OCI-LY3 (cell line): ENCODE data around the gene SCAF1.

Source experiments
- H2AFZ ChIP-seq: fragments of 200-600, 300-600 bp; shearing (Covaris generic); 2 replicates; pipeline ENCODE4 v1.6.0; 2014; ENCODE audit warnings: antibody characterized with exemption, low read depth, low read length
- H3K27ac ChIP-seq: fragments of 200-600, 300-600 bp; sonication (generic); 2 replicates; pipeline ENCODE4 v1.5.1; 2014; ENCODE audit warnings: mild to moderate bottlenecking, low read length, moderate library complexity, mixed read lengths
- H3K27me3 ChIP-seq: fragments of 200-600, 300-600 bp; sonication (generic); 2 replicates; pipeline ENCODE4 v1.6.1; 2014; ENCODE audit warnings: low read depth, low read length, mixed read lengths
- H3K36me3 ChIP-seq: fragments of 200-600, 300-600 bp; sonication (generic); replicated peaks from 2 replicates; pipeline ENCODE3; 2014; ENCODE audit warnings: low read depth, low read length, mixed read lengths
- H3K4me1 ChIP-seq: fragments of 300-600, 200-600 bp; sonication (generic); 2 replicates; pipeline ENCODE4 v1.6.1; 2014; ENCODE audit warnings: low read length, mixed read lengths
- H3K4me2 ChIP-seq: fragments of 200-600, 300-600 bp; sonication (generic); 2 replicates; pipeline ENCODE4 v1.6.1; 2014; ENCODE audit warnings: low read length, mixed read lengths
- H3K4me3 ChIP-seq: fragments of 300-600, 200-600 bp; sonication (generic); 2 replicates; pipeline ENCODE4 v1.5.1; 2014; ENCODE audit warnings: antibody characterized with exemption, mild to moderate bottlenecking, low read length, moderate library complexity
- H3K79me2 ChIP-seq: fragments of 300-600, 200-600 bp; shearing (Covaris generic); 2 replicates; pipeline ENCODE4 v1.6.1; 2014; ENCODE audit warnings: mild to moderate bottlenecking, low read length, mixed read lengths
- H3K9ac ChIP-seq: fragments of 300-600, 200-600 bp; shearing (Covaris generic); 2 replicates; pipeline ENCODE4 v1.6.0; 2014; ENCODE audit warnings: mild to moderate bottlenecking, low read length, moderate library complexity
- H3K9me3 ChIP-seq: fragments of 200-600, 300-600 bp; shearing (Covaris generic); 2 replicates; pipeline ENCODE4 v1.6.1; 2014; ENCODE audit warnings: low read length, mixed read lengths; ENCODE audit not compliant: insufficient read depth
- H4K20me1 ChIP-seq: fragments of 200-600, 300-600 bp; sonication (generic); 2 replicates; pipeline ENCODE4 v1.6.1; 2016; ENCODE audit warnings: low read length, mixed read lengths; ENCODE audit not compliant: insufficient read depth
- CTCF ChIP-seq: fragments of 200-600, 300-600 bp; sonication (generic); IDR thresholded peaks from 2 replicates; pipeline ENCODE4 v1.5.1; 2014; ENCODE audit warnings: antibody characterized with exemption, low read length, low read depth
- EZH2phosphoT487 ChIP-seq: fragments of 200-600 bp; shearing (Covaris generic); IDR thresholded peaks from 2 replicates; pipeline ENCODE4 v1.6.1; 2018; ENCODE audit warnings: antibody characterized with exemption, mixed run types, low read depth

The SCAF1 gene

GRCh38 chr19:49656456-49657109 is 14.6 kb downstream of the SCAF1 start:
- no peak for TF ChIP-seq CTCF
- no peak for TF ChIP-seq EZH2phosphoT487
- no peaks in the 10 kb centered on the region for H3K27me3 ChIP-seq
- no peaks in the 10 kb centered on the region for H3K9me3 ChIP-seq
- H3K4me3 ChIP-seq: no peak overlapping the region
- H3K4me1 ChIP-seq: no peaks in the 10 kb centered on the region
- 0 out of 2 replicates have a peak, but pooled peaks cover 3% of the 10 kb centered on the region for H4K20me1 ChIP-seq
- no peaks in the 10 kb centered on the region for H3K79me2 ChIP-seq
- H2AFZ ChIP-seq: no peak overlapping the region
- no peak overlapping the region for H3K9ac ChIP-seq
- no peak overlapping the region for H3K4me2 ChIP-seq
- H3K36me3 ChIP-seq: peaks cover 78% of the 10 kb centered on the region
- no peak overlapping the region for H3K27ac ChIP-seq

- 0 out of 2 replicates have a peak, but pooled peaks cover 3% of the 10 kb centered on the region for H4K20me1 ChIP-seq
- TF ChIP-seq EZH2phosphoT487 (no peak), CTCF (no peak)
- H3K36me3 ChIP-seq: peaks cover 81% of the 10 kb centered on the region
Observed at GRCh38 chr19:49657493-49658138, 15.6 kb downstream of the SCAF1 start.

GRCh38 chr19:49658139-49658517 is 16.1 kb downstream of the SCAF1 start:
- H3K4me3 ChIP-seq: no peak overlapping the region
- H3K36me3 ChIP-seq: peaks cover 81% of the 10 kb centered on the region
- H3K27me3 ChIP-seq: no peaks in the 10 kb centered on the region
- no peaks in the 10 kb centered on the region for H3K4me1 ChIP-seq
- H3K9me3 ChIP-seq: no peaks in the 10 kb centered on the region
- H3K79me2 ChIP-seq: peaks cover under 1% of the 10 kb centered on the region; the same call in 1 of the 2 replicates
- H3K27ac ChIP-seq: no peak overlapping the region
- no peak for TF ChIP-seq CTCF
- no peak for TF ChIP-seq EZH2phosphoT487
- 0 out of 2 replicates have a peak, but pooled peaks cover 4% of the 10 kb centered on the region for H4K20me1 ChIP-seq
- no peak overlapping the region for H2AFZ ChIP-seq
- H3K4me2 ChIP-seq: no peak overlapping the region
- no peak overlapping the region for H3K9ac ChIP-seq

More at GRCh38 chr19:49657493-49658138, 15.6 kb downstream of the SCAF1 start:
- H3K27ac ChIP-seq: no peak overlapping the region
- no peaks in the 10 kb centered on the region for H3K79me2 ChIP-seq
- H3K9me3 ChIP-seq: no peaks in the 10 kb centered on the region
- H3K4me3 ChIP-seq: no peak overlapping the region
- H3K4me2 ChIP-seq: no peak overlapping the region
- H2AFZ ChIP-seq: no peak overlapping the region
- no peaks in the 10 kb centered on the region for H3K27me3 ChIP-seq
- H3K4me1 ChIP-seq: no peaks in the 10 kb centered on the region
- no peak overlapping the region for H3K9ac ChIP-seq
